Measurements from ENCODE around the gene KLHL6. TPM values are rescaled to one million over a fixed set of nuclear protein-coding genes. Genes with fewer than 3 reads are reported as not detected.

The KLHL6 gene
- total and polyA plus RNA-seq, 2 experiments from 2014 or later, result 0.03 TPM; not detected in 1

GRCh38 chr3:183487896-183488295, 67.6 kb downstream of the KLHL6 start:
- DNase-seq (ENCODE audit: low read depth in 1 of 2, low spot score in 1 of 2), result no peak
- TF ChIP-seq, protein P1, sequence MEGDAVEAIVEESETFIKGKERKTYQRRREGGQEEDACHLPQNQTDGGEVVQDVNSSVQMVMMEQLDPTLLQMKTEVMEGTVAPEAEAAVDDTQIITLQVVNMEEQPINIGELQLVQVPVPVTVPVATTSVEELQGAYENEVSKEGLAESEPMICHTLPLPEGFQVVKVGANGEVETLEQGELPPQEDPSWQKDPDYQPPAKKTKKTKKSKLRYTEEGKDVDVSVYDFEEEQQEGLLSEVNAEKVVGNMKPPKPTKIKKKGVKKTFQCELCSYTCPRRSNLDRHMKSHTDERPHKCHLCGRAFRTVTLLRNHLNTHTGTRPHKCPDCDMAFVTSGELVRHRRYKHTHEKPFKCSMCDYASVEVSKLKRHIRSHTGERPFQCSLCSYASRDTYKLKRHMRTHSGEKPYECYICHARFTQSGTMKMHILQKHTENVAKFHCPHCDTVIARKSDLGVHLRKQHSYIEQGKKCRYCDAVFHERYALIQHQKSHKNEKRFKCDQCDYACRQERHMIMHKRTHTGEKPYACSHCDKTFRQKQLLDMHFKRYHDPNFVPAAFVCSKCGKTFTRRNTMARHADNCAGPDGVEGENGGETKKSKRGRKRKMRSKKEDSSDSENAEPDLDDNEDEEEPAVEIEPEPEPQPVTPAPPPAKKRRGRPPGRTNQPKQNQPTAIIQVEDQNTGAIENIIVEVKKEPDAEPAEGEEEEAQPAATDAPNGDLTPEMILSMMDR (IDR thresholded peaks at IDR 0.05; ENCODE audit: low read depth, low read length), result no peak
- Histone ChIP-seq H3K4me3 (no peak overlapping the region), H3K27ac (no peak overlapping the region), H3K27me3 (peaks cover 27% of the 10 kb centered on the region), H3K9me3 (ENCODE audit: low read depth) (no peaks in the 10 kb centered on the region), H3K4me1 (ENCODE audit: low read depth) (peaks cover 5% of the 10 kb centered on the region), H3K36me3 (no peaks in the 10 kb centered on the region)

GRCh38 chr3:183487016-183487415, 68.5 kb downstream of the KLHL6 start:
- no peaks in the 10 kb centered on the region for H3K9me3 ChIP-seq (ENCODE audit: low read depth)
- H3K27me3 ChIP-seq, result peaks cover 25% of the 10 kb centered on the region
- H3K4me1 ChIP-seq (ENCODE audit: low read depth), result peaks cover 5% of the 10 kb centered on the region
- no peak overlapping the region for H3K27ac ChIP-seq
- H3K36me3 ChIP-seq, result no peaks in the 10 kb centered on the region
- TF ChIP-seq, protein P1 (IDR thresholded peaks at IDR 0.05; ENCODE audit: low read depth, low read length), result no peak
- no peak overlapping the region for H3K4me3 ChIP-seq
- no peak for DNase-seq (ENCODE audit: low read depth in 1 of 2, low spot score in 1 of 2)

GRCh38 chr3:183486472-183486871, 69.0 kb downstream of the KLHL6 start:
- DNase-seq (ENCODE audit: low read depth in 1 of 2, low spot score in 1 of 2), result no peak
- Histone ChIP-seq H3K4me3 (no peak overlapping the region), H3K9me3 (ENCODE audit: low read depth) (no peaks in the 10 kb centered on the region), H3K27me3 (peaks cover 25% of the 10 kb centered on the region), H3K36me3 (no peaks in the 10 kb centered on the region), H3K4me1 (ENCODE audit: low read depth) (peaks cover 5% of the 10 kb centered on the region), H3K27ac (no peak overlapping the region)
- TF ChIP-seq, protein P1 (IDR thresholded peaks at IDR 0.05; ENCODE audit: low read depth, low read length), result no peak

GRCh38 chr3:183485585-183485984, 69.9 kb downstream of the KLHL6 start:
- H3K36me3 ChIP-seq, result no peaks in the 10 kb centered on the region
- no peak overlapping the region for H3K27ac ChIP-seq
- no peak overlapping the region for H3K4me3 ChIP-seq
- H3K4me1 ChIP-seq (ENCODE audit: low read depth), result peaks cover 5% of the 10 kb centered on the region
- no peaks in the 10 kb centered on the region for H3K9me3 ChIP-seq (ENCODE audit: low read depth)
- peaks cover 25% of the 10 kb centered on the region for H3K27me3 ChIP-seq
- TF ChIP-seq, protein P1 (IDR thresholded peaks at IDR 0.05; ENCODE audit: low read depth, low read length), result no peak
- DNase-seq (ENCODE audit: low read depth in 1 of 2, low spot score in 1 of 2), result no peak

GRCh38 chr3:183485093-183485492, 70.4 kb downstream of the KLHL6 start:
- DNase-seq (ENCODE audit: low read depth in 1 of 2, low spot score in 1 of 2), result no peak
- no peak overlapping the region for H3K4me3 ChIP-seq
- H3K27me3 ChIP-seq, result peaks cover 25% of the 10 kb centered on the region

More at GRCh38 chr3:183485093-183485492, 70.4 kb downstream of the KLHL6 start:
- Histone ChIP-seq H3K27ac (no peak overlapping the region), H3K4me1 (ENCODE audit: low read depth) (peaks cover 5% of the 10 kb centered on the region), H3K9me3 (ENCODE audit: low read depth) (no peaks in the 10 kb centered on the region), H3K36me3 (no peaks in the 10 kb centered on the region)
- TF ChIP-seq, protein P1 (IDR thresholded peaks at IDR 0.05; ENCODE audit: low read depth, low read length), result no peak
